Gastrocnemius medialis (tissue), 4 donors: ENCODE data around the gene GRID1.

Experiments
- CTCF ChIP-seq, 5 experiments: fragments of 450-650 bp in 3 of 5; fragments of 200-600 bp in 2 of 5; sonication (generic) in 2 of 5; IDR thresholded peaks in 4 of 5; conservative IDR thresholded peaks in 1 of 5; 1 replicate in 4 of 5; 2 replicates in 1 of 5; pipeline ENCODE4 v1.5.1; 2016 to 2019; ENCODE audit warnings: antibody characterized with exemption in 5 of 5, mild to moderate bottlenecking in 3 of 5, moderate library complexity in 3 of 5
- POLR2A ChIP-seq, 2 donors: fragments of 450-650 bp; IDR thresholded peaks; one replicate each; pipeline ENCODE4 v1.6.1; 2017; ENCODE audit warnings: antibody characterized with exemption in 2 of 2, mild to moderate bottlenecking in 2 of 2, moderate library complexity in 2 of 2

- TF ChIP-seq CTCF (IDR thresholded peaks at IDR 0.05 in 4 of 5, conservative IDR thresholded peaks at IDR 0.05 in 1 of 5), result no peak
- TF ChIP-seq POLR2A (IDR thresholded peaks at IDR 0.05), result no peak
Measured at GRCh38 chr10:86042161-86042560, 324.4 kb downstream of the GRID1 start.
